Epithelial cell of esophagus (primary cell): ENCODE data around the gene MBD3L2B.

Experiments used
- DNase-seq: peaks from one replicate; pipeline ENCODE4 v3.0.0; 2010; ENCODE audit warnings: low read depth
- H3K4me3 ChIP-seq: 2 replicates; pipeline ENCODE4 v1.5.1; 2011; ENCODE audit warnings: mild to moderate bottlenecking, low read length, control low read depth
- TF ChIP-seq, protein P1 (sequence below): IDR thresholded peaks from 2 replicates; pipeline ENCODE4 v1.5.1; 2011; ENCODE audit warnings: low read depth, mild to moderate bottlenecking, low read length, control low read depth, inconsistent platforms; ENCODE audit not compliant: insufficient read depth; ENCODE audit errors: missing control alignments

The MBD3L2B gene

GRCh38 chr19:7013678-7014077 lies 7.6 kb downstream of the MBD3L2B start:
- TF ChIP-seq, protein P1, sequence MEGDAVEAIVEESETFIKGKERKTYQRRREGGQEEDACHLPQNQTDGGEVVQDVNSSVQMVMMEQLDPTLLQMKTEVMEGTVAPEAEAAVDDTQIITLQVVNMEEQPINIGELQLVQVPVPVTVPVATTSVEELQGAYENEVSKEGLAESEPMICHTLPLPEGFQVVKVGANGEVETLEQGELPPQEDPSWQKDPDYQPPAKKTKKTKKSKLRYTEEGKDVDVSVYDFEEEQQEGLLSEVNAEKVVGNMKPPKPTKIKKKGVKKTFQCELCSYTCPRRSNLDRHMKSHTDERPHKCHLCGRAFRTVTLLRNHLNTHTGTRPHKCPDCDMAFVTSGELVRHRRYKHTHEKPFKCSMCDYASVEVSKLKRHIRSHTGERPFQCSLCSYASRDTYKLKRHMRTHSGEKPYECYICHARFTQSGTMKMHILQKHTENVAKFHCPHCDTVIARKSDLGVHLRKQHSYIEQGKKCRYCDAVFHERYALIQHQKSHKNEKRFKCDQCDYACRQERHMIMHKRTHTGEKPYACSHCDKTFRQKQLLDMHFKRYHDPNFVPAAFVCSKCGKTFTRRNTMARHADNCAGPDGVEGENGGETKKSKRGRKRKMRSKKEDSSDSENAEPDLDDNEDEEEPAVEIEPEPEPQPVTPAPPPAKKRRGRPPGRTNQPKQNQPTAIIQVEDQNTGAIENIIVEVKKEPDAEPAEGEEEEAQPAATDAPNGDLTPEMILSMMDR: no peak
- DNase-seq: peak; percentile 56
- no peak overlapping the region for H3K4me3 ChIP-seq

DNA sequence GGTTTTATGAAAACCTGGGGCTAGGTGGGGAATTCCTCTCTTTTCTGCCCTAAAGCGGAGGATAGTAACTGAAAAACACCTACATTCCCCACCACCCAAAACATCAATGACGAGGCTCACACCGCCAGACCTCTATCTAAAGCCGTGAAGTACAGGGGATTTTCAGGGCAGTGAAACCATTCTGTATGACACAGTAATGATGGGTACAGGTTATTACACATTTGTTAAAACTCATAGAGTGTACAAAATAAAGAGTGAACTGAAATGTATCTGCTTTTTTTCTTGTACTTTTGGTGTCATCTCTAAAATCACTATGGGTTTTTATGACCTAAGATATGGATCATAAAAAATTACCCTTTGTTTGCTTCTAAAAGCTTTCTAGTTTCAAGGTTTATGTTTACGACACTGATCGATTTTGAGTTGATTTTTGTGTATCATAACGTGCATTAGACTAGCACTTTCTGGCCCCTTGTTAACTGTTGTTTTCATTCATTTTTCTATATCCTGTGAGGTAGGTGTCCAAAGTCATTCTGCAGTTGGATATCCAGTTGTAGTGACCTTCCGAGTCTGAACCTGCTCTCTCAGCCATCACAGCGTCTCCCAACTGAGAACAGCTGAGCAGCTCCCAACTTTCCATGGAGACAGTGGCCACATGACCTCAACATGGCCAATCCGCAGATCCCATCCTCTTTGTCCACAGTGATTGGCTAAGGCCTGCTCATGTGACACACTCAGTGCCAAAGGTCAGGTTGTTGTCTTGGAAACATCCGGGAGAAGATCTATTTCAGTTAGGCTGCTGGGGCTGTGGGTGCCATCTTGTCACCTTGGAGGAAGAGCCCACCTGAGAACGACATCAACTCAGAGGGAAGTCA lies 10.3 kb downstream of the MBD3L2B start:
- no peak overlapping the region for H3K4me3 ChIP-seq
- no peak for DNase-seq
- TF ChIP-seq, protein P1: no peak

GRCh38 chr19:7007859-7008258 lies 13.4 kb downstream of the MBD3L2B start:
- TF ChIP-seq, protein P1: no peak
- no peak overlapping the region for H3K4me3 ChIP-seq

DNA sequence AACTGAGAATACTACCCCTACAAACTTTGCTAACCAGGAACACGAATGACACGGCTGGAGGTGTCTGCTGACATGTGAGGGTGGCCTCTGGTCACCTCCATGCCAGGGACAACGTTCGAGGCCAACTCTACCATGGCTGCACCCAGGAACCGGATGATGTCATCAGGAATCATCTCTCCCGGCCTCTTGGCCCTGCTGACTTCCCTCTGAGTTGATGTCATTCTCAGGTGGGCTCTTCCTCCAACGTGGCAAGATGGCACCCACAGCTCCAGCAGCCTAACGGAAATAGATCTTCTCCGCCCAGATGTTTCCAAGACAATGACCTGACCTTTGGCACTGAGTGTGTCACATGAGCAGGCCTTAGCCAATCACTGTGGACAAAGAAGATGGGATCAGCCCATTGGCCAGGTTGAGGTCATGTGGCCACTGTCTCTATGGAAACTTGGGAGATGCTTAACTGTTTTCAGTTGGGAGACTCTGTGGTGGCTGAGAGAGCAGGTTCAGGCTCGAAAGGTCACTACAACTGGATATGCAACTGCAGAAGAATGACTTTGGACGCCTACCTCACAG lies 15.0 kb downstream of the MBD3L2B start:
- TF ChIP-seq, protein P1: no peak
- H3K4me3 ChIP-seq: no peak overlapping the region
- no peak for DNase-seq

More at GRCh38 chr19:7007859-7008258, 13.4 kb downstream of the MBD3L2B start:
- no peak for DNase-seq

- no peak overlapping the region for H3K4me3 ChIP-seq
- TF ChIP-seq, protein P1: peak; percentile 72
- DNase-seq: peak; percentile 55
These were observed 16.8 kb downstream of the MBD3L2B start for GRCh38 chr19:7004313-7004931.

DNA sequence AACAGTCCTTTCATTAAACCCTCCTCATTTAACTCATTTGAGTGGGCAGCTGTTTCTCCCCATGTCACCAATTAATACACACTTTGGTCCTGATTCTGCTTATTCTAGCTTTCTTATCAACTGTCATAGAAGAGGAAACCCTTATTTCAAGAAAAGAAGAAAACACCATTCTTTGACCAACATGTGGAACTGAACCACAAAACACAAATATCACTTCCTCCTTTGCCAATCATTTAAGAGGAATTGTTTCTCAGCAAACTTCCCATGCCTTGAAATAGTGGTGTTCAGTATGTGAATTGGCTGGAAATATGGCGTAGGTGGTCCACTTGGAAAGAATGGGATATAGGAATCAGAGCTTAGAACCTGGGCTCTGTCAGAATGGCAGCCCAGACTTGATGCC lies 20.4 kb downstream of the MBD3L2B start:
- no peak for DNase-seq
- no peak overlapping the region for H3K4me3 ChIP-seq
- TF ChIP-seq, protein P1: no peak
